ENCODE data around the gene RAC2.
A peak's percentile ranks its signal among the peaks of the same experiment; 100 is the strongest.
"Not testable (repeated sequence)": the region's sequence is repeated elsewhere in the genome, so short reads cannot be mapped to it uniquely, and the experiment has no call there.

The RAC2 gene

DNA sequence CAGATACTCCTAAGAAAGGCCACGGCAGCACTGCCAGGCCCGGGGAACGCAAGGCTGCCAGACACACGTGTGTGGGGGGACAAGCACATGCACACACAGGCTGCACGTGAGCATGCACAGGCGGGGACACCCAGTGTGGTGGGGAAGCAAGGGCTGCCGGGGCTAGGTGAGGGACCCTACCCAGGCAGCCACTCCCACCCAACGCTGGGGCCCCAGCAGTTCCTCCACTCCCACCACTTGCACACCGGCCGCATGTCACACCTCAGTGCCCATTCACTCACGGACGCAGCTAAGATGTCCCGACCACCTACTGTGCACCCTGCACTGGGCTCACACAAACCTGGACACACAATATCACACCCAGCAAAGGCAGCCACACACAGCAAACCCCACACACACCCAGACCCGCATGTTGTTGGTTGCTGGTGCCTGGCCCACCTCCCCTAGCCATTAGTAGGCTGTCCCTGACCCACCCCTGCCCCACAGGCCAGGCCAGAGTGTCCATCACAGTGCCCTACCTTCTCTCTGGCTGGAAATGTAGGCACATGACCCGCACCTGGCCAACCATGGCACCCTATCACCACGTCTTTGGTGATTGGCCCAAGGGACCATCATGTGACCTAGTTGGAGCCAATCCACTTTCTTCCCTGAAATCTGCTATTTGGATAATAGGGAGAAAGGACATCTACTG is 40.6 kb downstream of the RAC2 start:
- no peak for DNase-seq (ENCODE audit: low read depth in 2 of 2)
- no peak overlapping the region for H3K4me3 ChIP-seq (replicated peaks in 1 of 2; ENCODE audit: low read depth in 2 of 2, low read length in 2 of 2)
- TF ChIP-seq, protein P1, sequence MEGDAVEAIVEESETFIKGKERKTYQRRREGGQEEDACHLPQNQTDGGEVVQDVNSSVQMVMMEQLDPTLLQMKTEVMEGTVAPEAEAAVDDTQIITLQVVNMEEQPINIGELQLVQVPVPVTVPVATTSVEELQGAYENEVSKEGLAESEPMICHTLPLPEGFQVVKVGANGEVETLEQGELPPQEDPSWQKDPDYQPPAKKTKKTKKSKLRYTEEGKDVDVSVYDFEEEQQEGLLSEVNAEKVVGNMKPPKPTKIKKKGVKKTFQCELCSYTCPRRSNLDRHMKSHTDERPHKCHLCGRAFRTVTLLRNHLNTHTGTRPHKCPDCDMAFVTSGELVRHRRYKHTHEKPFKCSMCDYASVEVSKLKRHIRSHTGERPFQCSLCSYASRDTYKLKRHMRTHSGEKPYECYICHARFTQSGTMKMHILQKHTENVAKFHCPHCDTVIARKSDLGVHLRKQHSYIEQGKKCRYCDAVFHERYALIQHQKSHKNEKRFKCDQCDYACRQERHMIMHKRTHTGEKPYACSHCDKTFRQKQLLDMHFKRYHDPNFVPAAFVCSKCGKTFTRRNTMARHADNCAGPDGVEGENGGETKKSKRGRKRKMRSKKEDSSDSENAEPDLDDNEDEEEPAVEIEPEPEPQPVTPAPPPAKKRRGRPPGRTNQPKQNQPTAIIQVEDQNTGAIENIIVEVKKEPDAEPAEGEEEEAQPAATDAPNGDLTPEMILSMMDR (IDR thresholded peaks at IDR 0.05; ENCODE audit: low read depth, low read length) = no peak

GRCh38 chr22:37202716-37203115 is 41.4 kb downstream of the RAC2 start:
- TF ChIP-seq, protein P1 (IDR thresholded peaks at IDR 0.05; ENCODE audit: low read depth, low read length) = no peak
- H3K4me3 ChIP-seq (replicated peaks in 1 of 2; ENCODE audit: low read depth in 2 of 2, low read length in 2 of 2) = no peak overlapping the region
- DNase-seq (ENCODE audit: low read depth in 2 of 2) = no peak

DNA sequence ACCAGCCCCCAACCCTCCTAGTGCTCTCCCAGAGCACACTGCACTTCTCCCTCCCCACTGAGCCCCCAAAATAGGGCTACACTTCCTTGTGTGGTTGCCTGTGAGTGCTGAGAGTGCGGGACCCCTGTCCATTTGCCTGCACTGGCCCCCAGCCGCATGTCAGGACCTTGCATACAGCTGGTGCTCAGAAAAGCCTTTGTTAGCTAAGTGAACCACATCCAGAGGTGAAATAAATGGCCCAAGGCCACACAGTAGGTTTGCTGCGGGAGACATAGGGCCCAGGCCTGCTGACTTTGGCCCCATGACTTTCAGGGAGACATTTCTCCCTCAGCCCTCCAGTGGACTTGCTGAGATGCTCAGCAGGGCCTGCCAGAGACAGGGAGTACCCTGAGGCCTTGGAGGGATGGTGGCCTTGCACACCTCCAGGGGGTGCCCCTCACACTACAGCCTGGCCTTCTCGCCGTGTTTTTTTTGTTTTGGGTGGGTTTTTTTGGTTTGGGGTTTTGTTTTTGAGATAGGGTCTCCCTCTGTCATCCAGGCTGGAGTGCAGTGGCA is 42.0 kb downstream of the RAC2 start:
- DNase-seq (ENCODE audit: low read depth in 2 of 2) = no peak
- no peak overlapping the region for H3K4me3 ChIP-seq (replicated peaks in 1 of 2; ENCODE audit: low read depth in 2 of 2, low read length in 2 of 2)
- TF ChIP-seq, protein P1 (IDR thresholded peaks at IDR 0.05; ENCODE audit: low read depth, low read length) = no peak

- not testable (repeated sequence) for H3K4me3 ChIP-seq (replicated peaks in 1 of 2; ENCODE audit: low read depth in 2 of 2, low read length in 2 of 2); DNase-seq (ENCODE audit: low read depth in 2 of 2)
Observed at GRCh38 chr22:37201443-37201820, 42.6 kb downstream of the RAC2 start.

- DNase-seq (ENCODE audit: low read depth in 2 of 2) = no peak
- H3K4me3 ChIP-seq (replicated peaks in 1 of 2; ENCODE audit: low read depth in 2 of 2, low read length in 2 of 2) = peak overlapping the region in 1 of 2 donors; percentile 16
- TF ChIP-seq, protein P1 (IDR thresholded peaks at IDR 0.05; ENCODE audit: low read depth, low read length) = no peak
Observed at GRCh38 chr22:37199760-37200108, 44.3 kb downstream of the RAC2 start.

- peak; percentile 98 for DNase-seq (ENCODE audit: low read depth in 2 of 2)
- TF ChIP-seq, protein P1 (IDR thresholded peaks at IDR 0.05; ENCODE audit: low read depth, low read length) = peak; percentile 83
- H3K4me3 ChIP-seq (replicated peaks in 1 of 2; ENCODE audit: low read depth in 2 of 2, low read length in 2 of 2) = peak overlapping the region; percentile 65
Observed at GRCh38 chr22:37199103-37199759, 44.8 kb downstream of the RAC2 start.

DNA sequence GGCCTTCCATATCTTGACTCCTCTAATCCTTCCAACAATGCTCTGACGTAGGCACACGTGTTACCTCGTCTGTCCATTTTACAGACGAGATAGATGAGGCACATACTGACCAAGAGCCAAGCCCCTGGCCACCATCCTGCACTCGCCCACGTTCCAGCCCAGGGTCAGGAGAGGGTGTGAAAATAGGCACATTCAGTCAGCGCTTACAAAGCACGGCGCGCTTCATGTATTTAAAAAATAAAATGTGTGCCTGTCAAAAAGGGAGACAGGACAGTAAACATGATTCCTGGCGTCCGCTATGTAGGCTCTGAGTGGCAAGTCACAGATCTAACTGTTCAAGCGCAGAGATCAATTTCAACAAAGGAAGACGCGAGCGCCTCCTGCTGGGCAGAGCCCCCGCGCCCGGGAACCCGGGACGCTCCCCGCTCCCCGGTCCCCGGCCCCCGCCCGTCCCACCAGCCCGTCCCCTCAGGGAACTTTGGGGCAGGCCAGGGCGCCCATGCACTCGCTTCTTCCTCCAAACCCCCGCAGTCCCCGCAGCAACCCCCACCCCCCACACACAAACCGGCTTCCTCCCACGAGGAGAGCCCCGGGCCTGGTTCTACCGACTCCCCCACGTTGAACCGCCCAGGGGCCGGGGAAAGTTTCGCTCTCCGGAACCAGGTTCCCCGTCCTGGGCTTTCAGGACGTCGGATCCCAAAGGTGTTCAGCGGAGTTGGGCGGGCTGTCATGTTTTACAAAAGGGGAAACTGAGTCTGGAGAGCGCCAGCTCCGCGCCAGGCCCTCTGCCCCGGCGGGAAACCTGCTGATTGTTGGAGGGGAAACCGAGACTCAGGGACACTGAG is 45.6 kb downstream of the RAC2 start:
- peak overlapping the region; percentile 65 for H3K4me3 ChIP-seq (replicated peaks in 1 of 2; ENCODE audit: low read depth in 2 of 2, low read length in 2 of 2)
- peak; percentile 80 to 81 for DNase-seq (ENCODE audit: low read depth in 2 of 2)
- TF ChIP-seq, protein P1 (IDR thresholded peaks at IDR 0.05; ENCODE audit: low read depth, low read length) = peak; percentile 69
